SW480 (cell line): ENCODE results near the gene RTBDN.
"Not testable (repeated sequence)": the region's sequence is repeated elsewhere in the genome, so short reads cannot be mapped to it uniquely, and the experiment has no call there.

Experiments
- DNase-seq: peaks from one replicate; pipeline ENCODE4 v3.0.0-alpha.2; 2016; ENCODE audit warnings: low spot score

RTBDN gene

GRCh38 chr19:12856653-12857052, 22.3 kb upstream of the RTBDN start:
- no peak for DNase-seq

- DNase-seq: peak; percentile 77
These were observed 13.1 kb upstream of the RTBDN start for GRCh38 chr19:12847159-12848139.

GRCh38 chr19:12846613-12847012, 12.2 kb upstream of the RTBDN start:
- not testable (repeated sequence) for DNase-seq

DNA sequence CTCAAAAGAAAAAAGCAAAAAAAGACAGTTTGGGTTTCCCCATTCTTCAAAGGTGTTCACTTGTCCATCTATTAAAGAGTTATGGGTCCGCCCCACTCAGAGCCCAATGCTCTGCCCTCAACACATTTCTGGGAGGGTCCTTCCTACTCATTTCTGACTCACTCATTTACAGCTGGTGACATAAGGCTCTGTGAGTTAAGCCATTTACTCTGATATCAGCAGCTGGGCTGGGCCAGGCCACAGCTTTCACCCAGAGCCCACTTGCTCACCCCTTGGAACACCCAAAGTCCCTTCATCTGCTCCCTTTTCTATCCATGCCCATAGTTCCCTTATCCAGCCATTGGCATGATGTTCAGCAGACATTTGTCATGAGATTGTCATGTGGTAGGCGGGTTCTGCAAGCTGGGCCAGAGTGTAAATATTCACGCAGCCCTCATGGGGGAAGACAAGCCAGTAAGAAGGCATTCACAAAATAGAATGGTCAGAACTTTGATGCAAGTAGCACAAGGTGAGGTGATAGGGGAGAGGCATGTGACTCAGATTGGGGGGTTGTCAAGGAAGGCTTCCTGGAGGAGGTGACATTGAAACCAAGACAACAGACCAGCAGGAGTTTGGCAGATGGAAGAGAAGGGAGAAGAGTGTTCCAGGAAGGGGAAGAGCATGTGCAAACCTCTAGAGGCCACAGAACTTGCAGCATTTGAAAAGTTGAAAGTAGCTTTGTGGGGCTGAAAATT, 9.8 kb upstream of the RTBDN start:
- DNase-seq: no peak

- no peak for DNase-seq
These were observed 8.9 kb upstream of the RTBDN start for GRCh38 chr19:12843328-12843727.

DNA sequence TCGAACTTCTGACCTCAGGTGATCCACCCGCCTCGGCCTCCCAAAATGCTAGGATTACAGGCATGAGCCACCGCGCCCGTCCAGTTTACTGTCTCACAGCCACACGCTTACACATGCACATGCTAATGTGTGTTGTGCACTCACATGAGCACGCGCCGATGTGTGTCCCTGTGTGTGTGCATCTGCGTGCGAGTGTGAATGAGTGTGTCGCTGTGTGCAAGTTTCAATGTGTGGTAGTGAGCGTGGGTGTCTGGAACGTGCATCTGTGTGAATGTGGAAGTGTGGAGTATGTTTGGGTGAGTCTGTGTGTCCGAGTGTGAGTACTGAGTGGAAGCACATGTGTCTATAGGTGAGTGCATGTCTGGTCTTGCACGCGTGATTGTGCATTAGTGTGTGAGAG, 8.1 kb upstream of the RTBDN start:
- DNase-seq: no peak

DNA sequence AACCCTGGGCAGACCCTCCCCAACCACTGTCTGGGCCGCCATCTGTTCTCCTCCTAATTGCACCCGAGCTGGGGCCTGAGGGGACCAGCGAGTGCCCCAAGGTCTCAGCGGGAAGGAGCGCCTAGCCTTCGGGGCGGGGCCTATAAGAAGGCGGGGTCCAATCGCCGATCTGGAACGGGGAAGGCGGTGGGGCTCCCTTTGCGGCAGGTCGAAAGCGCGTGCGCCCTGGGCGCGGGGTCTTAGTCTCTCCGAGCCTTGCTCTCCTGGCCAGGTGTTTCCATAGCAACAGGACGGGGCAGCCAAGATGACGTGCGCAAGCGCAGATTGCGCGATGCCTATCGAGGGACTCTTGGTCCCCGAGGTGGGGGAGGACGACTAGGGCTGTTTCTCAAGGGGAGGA, 6.7 kb upstream of the RTBDN start:
- no peak for DNase-seq

DNA sequence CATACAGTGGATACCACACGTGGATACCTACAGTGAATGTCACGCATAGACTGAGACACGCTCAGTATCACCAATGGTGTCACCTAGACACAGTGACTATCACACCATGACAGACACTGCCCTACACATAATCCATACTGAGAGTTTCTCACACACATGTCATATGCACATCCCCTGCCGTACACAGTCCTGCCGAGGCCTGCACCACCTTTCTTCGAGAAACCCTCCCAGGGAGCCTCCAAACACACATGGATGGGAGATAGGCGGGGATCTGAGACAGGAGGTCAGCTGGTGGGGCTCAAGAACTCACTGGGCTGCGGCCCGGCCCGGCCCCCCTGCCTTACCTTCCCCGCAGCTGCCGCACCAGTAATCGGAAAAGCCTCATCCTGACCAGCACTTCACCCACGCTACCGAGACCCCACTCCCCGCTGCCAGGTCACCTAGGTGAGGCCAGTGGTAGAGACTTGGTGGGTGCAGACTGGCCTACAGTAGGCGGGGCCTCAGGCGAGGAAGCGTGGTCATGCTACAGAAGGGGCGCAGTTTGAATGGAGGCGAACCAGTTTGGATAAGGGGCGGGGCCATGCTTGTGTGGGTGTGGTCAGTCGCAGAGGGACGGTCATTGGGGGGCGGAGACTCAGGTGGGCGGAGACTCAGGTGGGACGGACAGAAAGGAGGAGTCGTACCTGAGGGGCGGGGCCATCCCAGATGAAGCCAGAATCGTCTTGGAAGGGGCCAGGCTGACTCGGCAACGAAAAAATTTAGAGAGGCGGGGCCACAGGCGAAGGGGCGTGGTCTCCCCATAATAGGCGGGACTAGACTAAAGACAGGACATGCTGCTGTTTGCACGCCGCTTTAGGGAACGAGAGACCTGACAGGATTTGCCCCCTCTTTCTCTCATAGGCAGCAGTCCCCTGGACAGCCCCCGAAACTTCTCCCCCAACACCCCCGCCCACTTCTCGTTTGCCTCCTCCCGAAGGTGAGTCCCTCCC, 6.0 kb upstream of the RTBDN start:
- DNase-seq: peak; percentile 76

- no peak for DNase-seq
These were observed 4.7 kb upstream of the RTBDN start for GRCh38 chr19:12838886-12839756.

DNA sequence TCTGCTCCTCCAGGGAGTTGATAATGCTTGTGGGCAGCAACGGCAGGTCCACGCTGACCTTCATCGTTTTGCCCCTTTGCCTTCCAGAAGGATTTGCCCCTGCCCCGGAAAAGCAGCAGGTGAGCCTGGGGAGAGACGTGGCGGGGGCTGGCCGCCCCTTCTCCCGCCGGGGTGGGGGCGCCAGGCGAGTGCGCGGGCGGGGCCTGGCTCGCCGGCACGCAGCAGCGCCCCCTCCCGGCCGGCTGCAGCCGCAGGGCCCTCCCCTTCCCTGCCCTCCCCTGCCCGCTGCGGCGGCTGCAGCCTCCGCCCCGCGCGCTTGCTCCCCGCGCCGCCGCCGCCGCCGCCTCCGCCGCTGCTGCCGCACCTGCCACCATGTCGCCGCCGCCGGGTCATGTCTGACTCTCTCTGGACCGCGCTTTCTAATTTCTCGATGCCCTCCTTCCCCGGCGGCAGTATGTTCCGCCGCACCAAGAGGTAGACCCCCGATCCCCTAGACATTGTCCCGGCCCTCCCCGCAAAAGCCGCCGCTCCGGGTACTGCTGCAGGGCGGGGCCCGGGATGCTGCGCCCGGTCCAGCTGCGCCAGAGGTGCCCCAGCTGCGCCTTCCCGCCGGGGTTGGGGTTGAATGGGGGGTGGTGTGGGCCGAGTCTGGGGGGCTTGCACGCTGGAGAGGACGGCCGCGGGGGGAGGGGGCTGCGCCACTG, 4.0 kb upstream of the RTBDN start, which contains the start of gene MAST1:
Gene MAST1 (plus strand): TSS at position 334 of the 704 bp plus-strand sequence. CDS start 58 bp downstream, at position 392.
- peak; percentile 58 for DNase-seq

GRCh38 chr19:12837225-12837624, 2.8 kb upstream of the RTBDN start:
- no peak for DNase-seq

GRCh38 chr19:12836529-12836863, 2.1 kb upstream of the RTBDN start:
- DNase-seq: no peak

DNA sequence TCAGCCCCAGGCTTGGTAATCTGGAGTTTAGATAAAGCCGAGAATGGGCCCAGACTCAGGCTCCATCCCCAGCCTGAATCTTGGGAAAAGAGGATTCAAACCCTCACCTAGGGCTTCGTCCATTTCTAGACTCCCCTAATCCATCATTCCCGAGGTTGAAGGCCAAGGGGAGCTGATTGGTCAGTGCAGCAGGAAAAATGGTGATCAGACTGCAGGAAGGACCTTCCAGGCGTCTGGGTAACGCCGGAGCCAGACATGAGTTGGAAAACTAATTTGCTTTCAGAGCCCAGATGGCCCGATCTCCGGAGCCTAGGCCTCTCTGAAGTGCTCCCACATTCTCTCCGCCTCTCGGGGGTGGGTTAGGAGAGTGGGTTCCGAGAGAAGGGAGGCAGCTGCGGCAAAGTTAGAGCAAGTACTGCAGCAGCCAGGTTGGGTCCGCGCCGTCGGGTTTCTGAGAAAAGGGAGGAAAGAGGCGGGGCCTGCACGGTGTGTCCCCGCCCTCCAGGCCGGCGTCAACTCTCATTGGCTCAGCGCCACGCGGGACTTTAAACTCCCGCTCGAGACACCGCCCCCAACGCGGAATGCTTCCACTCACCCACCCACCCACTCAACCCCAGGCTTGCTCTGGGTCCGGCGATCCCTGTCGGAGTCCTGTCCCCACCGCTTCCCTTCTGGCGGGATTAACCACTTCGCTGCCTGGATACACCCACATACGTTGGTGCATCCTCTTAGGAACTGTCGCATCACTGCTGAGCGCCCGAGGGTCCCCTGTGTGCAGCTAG, 788 bp upstream of the RTBDN start:
- peak; percentile 46 for DNase-seq

DNA sequence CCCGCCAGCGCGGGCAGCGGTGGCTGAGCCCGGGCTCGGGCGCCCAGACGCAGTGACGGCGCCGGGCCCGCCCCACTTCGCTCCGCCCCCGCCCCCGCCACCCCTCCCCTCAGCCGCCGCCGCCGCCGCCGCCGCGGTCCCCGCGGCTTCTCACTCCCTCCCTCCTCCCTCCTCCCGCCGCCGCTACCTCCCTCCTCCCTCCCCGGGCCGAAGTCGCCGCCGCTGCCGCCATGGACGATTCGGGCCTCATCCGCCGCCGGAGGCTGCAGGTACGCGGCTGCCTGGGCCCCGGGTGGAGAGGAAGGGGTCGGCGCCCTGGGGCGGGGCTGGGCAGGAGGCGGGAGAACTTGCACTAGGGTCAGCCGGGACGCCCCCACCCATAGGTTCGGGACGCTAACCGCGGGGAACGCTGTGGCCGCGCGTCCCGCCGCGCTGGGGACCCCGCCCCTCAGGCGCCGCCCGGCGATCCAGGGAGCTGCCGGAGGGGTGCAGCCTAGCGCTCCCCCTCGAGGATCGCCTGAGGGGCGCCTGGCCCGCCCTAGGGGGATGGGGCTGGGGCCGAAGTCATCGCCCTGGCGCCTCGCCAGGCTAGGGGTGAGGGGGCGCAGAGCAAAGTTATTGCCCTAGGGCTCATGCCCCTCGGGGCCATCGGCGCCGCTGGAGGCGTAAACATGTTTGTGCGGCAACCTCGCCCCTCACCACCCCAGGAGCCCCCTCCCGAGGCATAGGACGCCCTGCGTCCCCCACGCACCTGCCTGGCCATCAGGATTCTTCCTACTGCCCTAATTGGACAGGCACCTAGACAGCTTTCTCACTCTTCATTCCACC, 427 bp downstream of the RTBDN start:
- DNase-seq: peak; percentile 44

DNA sequence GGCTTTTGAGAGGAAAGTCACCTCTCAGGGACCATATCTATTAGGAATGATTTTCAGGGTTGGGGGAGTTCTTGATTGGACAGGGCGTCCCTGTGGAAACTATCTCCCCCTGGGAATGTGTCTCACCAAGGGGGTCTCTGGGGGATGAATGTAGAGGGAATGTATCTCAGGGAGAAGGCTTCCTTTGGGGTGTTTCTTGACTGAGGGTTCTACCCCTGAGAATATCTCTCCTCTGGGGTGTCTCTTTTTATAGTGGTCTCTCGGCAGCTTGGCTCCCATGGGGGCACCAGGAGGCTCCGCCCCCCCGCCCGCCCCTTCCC, 1.0 kb downstream of the RTBDN start:
- no peak for DNase-seq

DNA sequence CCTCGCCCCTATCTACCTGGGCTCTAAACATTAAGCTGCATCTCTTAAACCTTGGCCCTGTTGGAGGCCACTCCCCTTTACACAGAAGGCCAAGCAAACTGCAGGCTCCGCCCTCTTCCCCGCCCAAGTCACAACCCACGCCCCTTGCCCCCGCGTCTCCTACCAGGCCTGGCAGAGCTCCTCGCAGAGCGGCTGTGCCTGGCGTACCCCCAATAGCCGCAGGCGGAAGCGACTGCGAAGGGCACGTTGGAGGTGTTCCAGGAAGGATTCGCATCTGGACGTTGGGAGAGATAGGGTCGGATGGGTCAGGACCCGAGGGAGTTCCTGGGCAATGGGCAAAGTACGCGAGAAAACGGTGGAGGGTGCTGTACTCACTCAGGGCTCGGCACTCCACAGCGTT, 5.9 kb downstream of the RTBDN start:
- peak; percentile 63 for DNase-seq

- DNase-seq: no peak
These were observed 8.9 kb downstream of the RTBDN start for GRCh38 chr19:12825254-12826131.

DNA sequence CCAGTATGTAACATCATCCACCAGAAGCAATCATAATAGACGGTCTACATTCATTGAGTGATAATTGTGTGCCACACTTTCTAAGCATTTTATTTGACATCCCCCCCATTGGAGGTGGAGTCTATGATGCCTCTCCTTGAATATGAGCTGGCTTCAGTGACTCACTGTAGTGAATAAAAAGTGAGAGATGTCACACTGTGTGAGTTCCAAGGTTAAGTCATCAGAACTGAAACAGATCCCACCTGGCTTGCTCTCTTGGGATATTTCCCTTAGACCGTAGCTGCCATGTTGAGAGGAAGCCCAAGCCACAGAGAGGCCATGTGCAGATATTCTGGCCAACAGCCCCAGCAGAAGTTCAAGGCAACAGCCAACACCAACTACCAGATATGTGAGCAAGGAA, 12.6 kb downstream of the RTBDN start:
- DNase-seq: no peak
